CD4-positive, CD25-positive, alpha-beta regulatory T cell (primary cell): Measurements from ENCODE around the gene HSPB6. TPM values are rescaled to one million over a fixed set of nuclear protein-coding genes. Genes with fewer than 3 reads are reported as not detected.

ENCODE experiments used
- ATAC-seq, 2 donors: fragments of 150-1000 bp; cut with Tn5 transposase; one replicate each; pipeline ENCODE4 v1.10.0; 2021; ENCODE audit warnings: low read depth in 2 of 2, moderate number of reproducible peaks in 2 of 2, moderate library complexity in 1 of 2
- DNase-seq, 3 donors: peaks; one replicate each; pipeline versions ENCODE4 v3.0.0 to v3.0.0-alpha.2; 2012 to 2022; ENCODE audit warnings: mixed read lengths in 1 of 3
- H3K27ac ChIP-seq: one replicate; pipeline ENCODE4 v1.7.0; 2013; ENCODE audit warnings: mild to moderate bottlenecking, low read length; ENCODE audit not compliant: insufficient read depth, poor library complexity, severe bottlenecking
- H3K27me3 ChIP-seq: one replicate; pipeline ENCODE4 v1.7.0; 2013; ENCODE audit warnings: low read length; ENCODE audit not compliant: control insufficient read depth, insufficient read depth
- H3K36me3 ChIP-seq: one replicate; pipeline ENCODE4 v1.7.0; 2013; ENCODE audit warnings: mild to moderate bottlenecking, low read length, moderate library complexity; ENCODE audit not compliant: control insufficient read depth, insufficient read depth
- H3K4me1 ChIP-seq: 2 replicates; pipeline ENCODE4 v1.7.0; 2013; ENCODE audit warnings: mild to moderate bottlenecking, low read length; ENCODE audit not compliant: insufficient read depth, control insufficient read depth, poor library complexity, severe bottlenecking
- H3K4me3 ChIP-seq: one replicate; pipeline ENCODE4 v1.7.0; 2013; ENCODE audit warnings: low read depth, mild to moderate bottlenecking, low read length, moderate library complexity
- H3K9me3 ChIP-seq, 2 experiments: 1 replicate in 1 of 2; 2 replicates in 1 of 2; pipeline ENCODE4 v1.7.0; 2013; ENCODE audit warnings: low read length in 2 of 2, mild to moderate bottlenecking in 1 of 2, moderate library complexity in 1 of 2; ENCODE audit not compliant: control insufficient read depth in 2 of 2
- H3K27ac Mint-ChIP-seq, 3 donors: one replicate each; pipeline ENCODE4 v1.8.0; 2020 to 2022; ENCODE audit warnings: mild to moderate bottlenecking in 3 of 3, mixed read lengths in 3 of 3, moderate library complexity in 2 of 3
- H3K27me3 Mint-ChIP-seq: one replicate; pipeline ENCODE4 v1.8.0; 2022; ENCODE audit warnings: mild to moderate bottlenecking, mixed read lengths
- H3K36me3 Mint-ChIP-seq: one replicate; pipeline ENCODE4 v1.8.0; 2020; ENCODE audit warnings: mixed read lengths
- H3K4me1 Mint-ChIP-seq, 4 donors: one replicate each; pipeline ENCODE4 v1.8.0; 2020 to 2022; ENCODE audit warnings: mixed read lengths in 4 of 4, mild to moderate bottlenecking in 1 of 4
- H3K4me3 Mint-ChIP-seq, 4 donors: one replicate each; pipeline ENCODE4 v1.8.0; 2020 to 2022; ENCODE audit warnings: mild to moderate bottlenecking in 4 of 4, mixed read lengths in 4 of 4, moderate library complexity in 3 of 4
- H3K9me3 Mint-ChIP-seq, 7 donors: one replicate each; pipeline ENCODE4 v1.8.0; 2020 to 2022; ENCODE audit warnings: mixed read lengths in 7 of 7, mild to moderate bottlenecking in 3 of 7, moderate library complexity in 2 of 7
- polyA plus RNA-seq, 4 donors: library from polyadenylated mRNA; unstranded; fragments of 300-500 nt; fragmentation: Illumina TruSeq; gene quantifications; one replicate each; pipeline ENCODE4 v1.2.3, GENCODE V29; 2021
- total RNA-seq: library from RNA; stranded (reverse); gene quantifications from one replicate; pipeline ENCODE4 v1.2.3, GENCODE V29; 2022

HSPB6 gene
- total and polyA plus RNA-seq, 5 donors from 2014 or later: not detected

DNA sequence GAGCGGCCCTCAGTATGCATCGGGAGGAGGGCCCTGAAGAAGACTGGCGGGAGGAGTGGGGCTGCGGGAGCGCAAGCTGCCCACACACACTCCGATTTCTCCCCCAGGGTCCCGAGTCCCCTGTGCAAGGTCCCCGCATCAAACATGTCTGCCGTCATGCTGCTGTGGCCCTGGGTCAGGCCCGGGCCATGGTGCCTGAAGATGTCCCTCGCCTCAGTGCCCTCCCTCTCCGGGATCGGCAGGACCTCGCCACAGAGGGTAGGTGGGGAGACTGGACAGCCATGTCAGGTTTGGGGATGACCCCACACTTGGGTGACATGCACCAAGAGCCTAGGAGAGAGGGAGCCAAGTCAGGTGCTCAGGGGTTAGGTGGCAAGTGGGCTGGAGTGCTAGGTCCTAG, 34.4 kb downstream of the HSPB6 start:
- Mint-ChIP-seq H3K4me3 (no peak overlapping the region), H3K36me3 (peaks cover 30% of the 10 kb centered on the region), H3K27me3 (peaks cover 4% of the 10 kb centered on the region), H3K4me1 (peaks cover 0 to 24% (median 8%) of the 10 kb centered on the region in 4 donors), H3K9me3 (peaks cover 0 to 1% (median 0%) of the 10 kb centered on the region in 7 donors), H3K27ac (peak overlapping the region in 1 of 3 donors; percentile 74)
- H3K4me3 ChIP-seq: no peak overlapping the region
- peaks cover 20% of the 10 kb centered on the region for H3K4me1 ChIP-seq
- no peaks in the 10 kb centered on the region for H3K9me3 ChIP-seq
- peaks cover 64% of the 10 kb centered on the region for H3K36me3 ChIP-seq
- DNase-seq (no peak), ATAC-seq (no peak)
- H3K27ac ChIP-seq: no peak overlapping the region
- no peaks in the 10 kb centered on the region for H3K27me3 ChIP-seq

DNA sequence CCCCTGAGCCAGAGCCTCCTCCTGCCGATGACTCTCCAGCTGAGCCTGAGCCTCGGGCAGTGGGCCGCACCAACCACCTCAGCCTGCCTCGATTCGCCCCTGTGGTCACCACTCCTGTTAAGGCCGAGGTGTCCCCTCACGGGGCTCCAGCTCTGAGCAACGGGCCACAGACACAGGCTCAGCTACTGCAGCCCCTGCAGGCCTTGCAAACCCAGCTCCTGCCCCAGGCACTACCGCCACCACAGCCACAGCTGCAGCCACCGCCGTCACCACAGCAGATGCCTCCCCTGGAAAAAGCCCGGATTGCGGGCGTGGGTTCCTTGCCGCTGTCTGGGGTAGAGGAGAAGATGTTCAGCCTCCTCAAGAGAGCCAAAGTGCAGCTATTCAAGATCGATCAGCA, 35.5 kb downstream of the HSPB6 start:
- no peak overlapping the region for H3K27ac ChIP-seq
- Mint-ChIP-seq H3K4me3 (peak overlapping the region in 3 of 4 donors; percentile 27 to 50 (median 38)), H3K36me3 (peaks cover 25% of the 10 kb centered on the region), H3K4me1 (peaks cover 0 to 29% (median 10%) of the 10 kb centered on the region in 4 donors), H3K27me3 (peaks cover 4% of the 10 kb centered on the region), H3K9me3 (peaks cover 0 to 1% (median 0%) of the 10 kb centered on the region in 7 donors), H3K27ac (no peak overlapping the region)
- H3K27me3 ChIP-seq: no peaks in the 10 kb centered on the region
- DNase-seq (no peak), ATAC-seq (no peak)
- H3K9me3 ChIP-seq: no peaks in the 10 kb centered on the region
- H3K4me1 ChIP-seq: peaks cover 24% of the 10 kb centered on the region
- peaks cover 55% of the 10 kb centered on the region for H3K36me3 ChIP-seq
- H3K4me3 ChIP-seq: no peak overlapping the region

DNA sequence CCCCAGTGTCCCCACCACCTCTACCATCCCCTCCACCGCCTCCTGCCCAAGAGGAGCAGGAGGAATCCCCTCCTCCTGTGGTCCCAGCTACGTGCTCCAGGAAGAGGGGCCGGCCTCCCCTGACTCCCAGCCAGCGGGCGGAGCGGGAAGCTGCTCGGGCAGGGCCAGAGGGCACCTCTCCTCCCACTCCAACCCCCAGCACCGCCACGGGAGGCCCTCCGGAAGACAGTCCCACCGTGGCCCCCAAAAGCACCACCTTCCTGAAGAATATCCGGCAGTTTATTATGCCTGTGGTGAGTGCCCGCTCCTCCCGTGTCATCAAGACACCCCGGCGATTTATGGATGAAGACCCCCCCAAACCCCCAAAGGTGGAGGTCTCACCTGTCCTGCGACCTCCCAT, 36.2 kb downstream of the HSPB6 start:
- Mint-ChIP-seq H3K27ac (no peak overlapping the region), H3K27me3 (peaks cover 4% of the 10 kb centered on the region), H3K4me3 (peak overlapping the region in 2 of 4 donors; percentile 61 to 68), H3K4me1 (peaks cover 0 to 37% (median 14%) of the 10 kb centered on the region in 4 donors), H3K36me3 (peaks cover 17% of the 10 kb centered on the region), H3K9me3 (peaks cover 0 to 1% (median 0%) of the 10 kb centered on the region in 7 donors)
- Histone ChIP-seq H3K27me3 (no peaks in the 10 kb centered on the region), H3K4me3 (no peak overlapping the region), H3K9me3 (no peaks in the 10 kb centered on the region), H3K4me1 (peaks cover 31% of the 10 kb centered on the region), H3K27ac (no peak overlapping the region), H3K36me3 (peaks cover 48% of the 10 kb centered on the region)
- DNase-seq: no peak
- no peak for ATAC-seq

DNA sequence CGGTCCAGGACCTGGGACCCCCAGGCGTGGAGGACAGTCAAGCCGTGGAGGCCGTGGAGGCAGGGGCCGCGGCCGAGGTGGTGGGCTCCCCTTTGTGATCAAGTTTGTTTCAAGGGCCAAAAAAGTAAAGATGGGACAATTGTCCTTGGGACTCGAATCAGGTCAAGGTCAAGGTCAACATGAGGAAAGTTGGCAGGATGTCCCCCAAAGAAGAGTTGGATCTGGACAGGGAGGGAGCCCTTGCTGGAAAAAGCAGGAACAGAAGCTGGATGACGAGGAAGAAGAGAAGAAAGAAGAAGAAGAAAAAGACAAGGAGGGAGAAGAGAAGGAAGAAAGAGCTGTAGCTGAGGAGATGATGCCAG, 36.7 kb downstream of the HSPB6 start:
- Mint-ChIP-seq H3K27ac (no peak overlapping the region), H3K9me3 (peaks cover 0 to 1% (median 0%) of the 10 kb centered on the region in 7 donors), H3K36me3 (peaks cover 14% of the 10 kb centered on the region), H3K27me3 (peaks cover 4% of the 10 kb centered on the region), H3K4me1 (peaks cover 0 to 40% (median 15%) of the 10 kb centered on the region in 4 donors), H3K4me3 (peak overlapping the region in 3 of 4 donors; percentile 33 to 67 (median 61))
- no peak for DNase-seq
- Histone ChIP-seq H3K27me3 (no peaks in the 10 kb centered on the region), H3K27ac (no peak overlapping the region), H3K9me3 (no peaks in the 10 kb centered on the region), H3K4me1 (peaks cover 36% of the 10 kb centered on the region), H3K4me3 (no peak overlapping the region), H3K36me3 (peaks cover 43% of the 10 kb centered on the region)
- no peak for ATAC-seq

DNA sequence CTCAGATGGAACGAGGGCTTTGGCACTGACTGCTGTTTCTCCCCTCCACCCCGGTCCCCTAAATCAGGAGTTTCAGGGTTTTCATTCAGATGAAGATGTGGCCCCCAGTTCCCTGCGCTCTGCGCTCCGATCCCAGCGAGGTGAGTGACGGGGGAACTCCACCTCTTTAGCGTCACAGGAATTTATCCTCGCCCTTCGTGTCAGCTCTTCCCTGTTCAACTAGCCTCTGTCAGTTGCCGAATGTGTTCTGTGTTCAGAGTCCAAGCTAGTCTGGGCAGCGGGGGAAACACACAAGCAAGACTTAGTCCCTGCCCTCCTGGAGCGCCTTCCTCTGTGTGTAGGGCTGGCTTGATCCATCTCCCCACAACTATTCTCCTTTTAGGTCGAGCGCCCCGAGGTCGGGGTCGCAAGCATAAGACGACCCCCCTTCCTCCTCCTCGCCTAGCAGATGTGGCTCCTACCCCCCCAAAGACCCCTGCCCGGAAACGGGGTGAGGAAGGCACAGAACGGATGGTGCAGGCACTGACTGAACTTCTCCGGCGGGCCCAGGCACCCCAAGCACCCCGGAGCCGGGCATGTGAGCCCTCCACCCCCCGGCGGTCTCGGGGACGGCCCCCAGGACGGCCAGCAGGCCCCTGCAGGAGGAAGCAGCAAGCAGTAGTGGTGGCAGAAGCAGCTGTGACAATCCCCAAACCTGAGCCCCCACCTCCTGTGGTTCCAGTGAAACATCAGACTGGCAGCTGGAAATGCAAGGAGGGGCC, 37.2 kb downstream of the HSPB6 start:
- H3K36me3 Mint-ChIP-seq: peaks cover 11% of the 10 kb centered on the region
- DNase-seq: no peak
- H3K4me3 Mint-ChIP-seq: peak overlapping the region; percentile 87 to 98 (median 93)
- Histone ChIP-seq H3K27me3 (no peaks in the 10 kb centered on the region), H3K4me3 (peak overlapping the region; percentile 62), H3K27ac (no peak overlapping the region), H3K36me3 (peaks cover 37% of the 10 kb centered on the region), H3K4me1 (peaks cover 41% of the 10 kb centered on the region), H3K9me3 (no peaks in the 10 kb centered on the region)
- peaks cover 4% of the 10 kb centered on the region for H3K27me3 Mint-ChIP-seq
- no peak for ATAC-seq
- H3K4me1 Mint-ChIP-seq: peaks cover 5 to 45% (median 19%) of the 10 kb centered on the region in 4 donors
- peaks cover 0 to 1% (median 0%) of the 10 kb centered on the region in 7 donors for H3K9me3 Mint-ChIP-seq
- peak overlapping the region in 2 of 3 donors; percentile 73 to 90 for H3K27ac Mint-ChIP-seq

DNA sequence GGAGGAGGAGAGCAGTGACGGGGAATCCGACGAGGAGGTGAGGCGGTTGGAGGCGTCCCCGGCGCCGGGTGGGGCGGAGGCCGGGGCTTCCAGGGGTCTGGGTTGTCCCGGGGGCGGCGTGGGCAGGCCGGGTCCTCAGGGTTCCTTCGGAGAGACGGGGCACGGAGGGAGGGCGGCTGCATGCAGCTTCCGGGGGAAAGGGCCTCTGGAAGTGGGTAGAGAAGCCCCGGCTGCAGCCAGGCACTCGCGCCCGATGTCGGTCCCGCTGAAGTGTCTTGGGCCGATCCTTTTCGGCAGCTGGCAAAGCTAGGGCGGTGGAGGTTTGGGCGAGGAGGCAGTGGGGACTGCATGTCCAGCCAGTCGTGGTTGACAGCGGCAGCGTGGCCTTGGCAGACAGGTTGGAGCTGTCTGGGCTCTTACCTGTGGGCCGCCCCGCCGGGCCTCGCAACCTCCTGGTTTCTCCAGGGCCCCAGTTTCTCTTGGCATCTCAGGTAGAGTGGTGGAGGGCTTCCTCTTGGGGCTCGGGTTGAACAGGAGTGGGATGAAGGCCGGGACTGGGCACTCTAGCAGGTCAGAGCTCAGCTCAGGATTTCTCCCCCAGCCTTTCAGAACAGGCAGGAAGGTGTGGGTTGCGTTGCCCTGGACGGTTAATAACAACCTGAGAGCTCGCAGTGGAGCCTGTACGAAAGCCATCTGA, 38.3 kb downstream of the HSPB6 start:
- no peak for ATAC-seq
- DNase-seq: peak; percentile 36 to 74 (median 52)
- peaks cover 5 to 56% (median 28%) of the 10 kb centered on the region in 4 donors for H3K4me1 Mint-ChIP-seq

DNA sequence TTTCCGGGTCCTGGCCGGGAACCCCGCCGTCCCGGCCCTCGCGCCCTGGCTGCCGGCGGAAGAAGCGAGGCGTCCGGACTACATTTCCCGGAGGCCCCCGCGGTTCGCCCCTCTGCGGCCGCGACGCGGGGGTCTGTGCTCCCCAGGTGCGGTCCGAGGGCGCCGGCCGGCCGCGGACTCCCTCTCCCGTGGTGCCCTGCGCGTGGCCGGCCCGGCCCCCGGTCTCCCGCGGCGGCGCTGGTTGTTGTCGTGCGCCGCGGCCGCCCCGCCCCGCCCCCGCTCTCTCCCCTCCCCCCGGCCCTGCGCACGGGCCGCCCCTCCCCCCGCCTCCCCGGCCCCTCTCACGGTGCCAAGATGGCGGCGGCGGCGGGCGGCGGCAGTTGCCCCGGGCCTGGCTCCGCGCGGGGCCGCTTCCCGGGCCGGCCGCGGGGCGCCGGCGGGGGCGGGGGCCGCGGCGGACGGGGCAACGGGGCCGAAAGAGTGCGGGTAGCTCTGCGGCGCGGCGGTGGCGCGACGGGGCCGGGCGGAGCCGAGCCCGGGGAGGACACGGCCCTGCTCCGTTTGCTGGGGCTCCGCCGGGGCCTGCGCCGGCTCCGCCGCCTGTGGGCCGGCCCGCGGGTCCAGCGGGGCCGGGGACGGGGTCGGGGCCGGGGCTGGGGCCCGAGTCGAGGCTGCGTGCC, 39.0 kb downstream of the HSPB6 start, which contains the start of gene KMT2B:
KMT2B (plus strand) TSS at position 339 of the 680 bp plus-strand sequence; CDS start at position 355, 16 bp downstream.
- Histone ChIP-seq H3K9me3 (no peaks in the 10 kb centered on the region), H3K4me3 (peak within 1 kb of the TSS; percentile 68), H3K4me1 (peaks cover 59% of the 10 kb centered on the region), H3K27me3 (no peaks in the 10 kb centered on the region), H3K27ac (peak within 1 kb of the TSS; percentile 95), H3K36me3 (peaks cover 20% of the 10 kb centered on the region)
- ATAC-seq (peak in 1 of 2 donors; percentile 24), DNase-seq (no peak)
- Mint-ChIP-seq H3K4me3 (peak within 1 kb of the TSS; percentile 87 to 99 (median 95)), H3K27me3 (peaks cover 4% of the 10 kb centered on the region), H3K27ac (peak within 1 kb of the TSS; percentile 92 to 95 (median 95)), H3K36me3 (peaks cover 7% of the 10 kb centered on the region), H3K9me3 (peaks cover 0 to 1% (median 0%) of the 10 kb centered on the region in 7 donors), H3K4me1 (peaks cover 8 to 63% (median 33%) of the 10 kb centered on the region in 4 donors)

More for the DNA sequence above, 38.3 kb downstream of the HSPB6 start:
- H3K27me3 ChIP-seq: no peaks in the 10 kb centered on the region
- H3K9me3 ChIP-seq: no peaks in the 10 kb centered on the region
- peaks cover 4% of the 10 kb centered on the region for H3K27me3 Mint-ChIP-seq
- H3K9me3 Mint-ChIP-seq: peaks cover 0 to 1% (median 0%) of the 10 kb centered on the region in 7 donors
- H3K36me3 Mint-ChIP-seq: peaks cover 11% of the 10 kb centered on the region
- peak overlapping the region; percentile 68 for H3K27ac ChIP-seq
- peaks cover 52% of the 10 kb centered on the region for H3K4me1 ChIP-seq
- H3K4me3 Mint-ChIP-seq: peak overlapping the region; percentile 87 to 98 (median 93)
- H3K27ac Mint-ChIP-seq: peak overlapping the region in 2 of 3 donors; percentile 90 to 93
- peaks cover 27% of the 10 kb centered on the region for H3K36me3 ChIP-seq
- H3K4me3 ChIP-seq: peak overlapping the region; percentile 62
